NCI-H2196 treated with DMSO at 0.1 percent for 48 hours (cell line): Measurements from ENCODE around the gene NOX5.

Experiments used
- DNase-seq: peaks from one replicate; lab custom pipeline; 2025; ENCODE audit not compliant: unreplicated experiment; lab: John Stamatoyannopoulos, UW

The NOX5 gene

GRCh38 chr15:69096626-69097025 lies 82.1 kb downstream of the NOX5 start:
- DNase-seq = no peak

DNA sequence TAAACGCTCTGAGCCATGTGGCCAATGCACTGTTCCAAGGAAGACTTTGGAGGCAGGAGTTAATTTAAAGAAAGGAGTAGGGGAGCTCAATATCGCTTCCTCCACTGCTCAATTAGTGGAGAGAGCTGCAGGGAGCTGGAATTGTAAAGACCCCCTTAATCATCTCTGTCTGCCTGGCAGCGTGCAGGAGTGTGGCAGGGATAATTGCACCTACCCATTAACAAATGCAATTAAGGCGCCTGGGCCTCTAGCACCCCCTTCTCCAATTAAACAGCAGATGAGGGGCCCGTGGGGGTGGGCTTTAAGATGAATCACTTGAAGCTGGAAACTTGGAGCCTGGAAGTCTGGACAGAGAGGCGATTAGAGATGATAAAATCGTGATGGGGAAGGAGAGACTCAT lies 84.3 kb downstream of the NOX5 start:
- DNase-seq = no peak

- no peak for DNase-seq
Measured at GRCh38 chr15:69099941-69100340, 85.4 kb downstream of the NOX5 start.

DNA sequence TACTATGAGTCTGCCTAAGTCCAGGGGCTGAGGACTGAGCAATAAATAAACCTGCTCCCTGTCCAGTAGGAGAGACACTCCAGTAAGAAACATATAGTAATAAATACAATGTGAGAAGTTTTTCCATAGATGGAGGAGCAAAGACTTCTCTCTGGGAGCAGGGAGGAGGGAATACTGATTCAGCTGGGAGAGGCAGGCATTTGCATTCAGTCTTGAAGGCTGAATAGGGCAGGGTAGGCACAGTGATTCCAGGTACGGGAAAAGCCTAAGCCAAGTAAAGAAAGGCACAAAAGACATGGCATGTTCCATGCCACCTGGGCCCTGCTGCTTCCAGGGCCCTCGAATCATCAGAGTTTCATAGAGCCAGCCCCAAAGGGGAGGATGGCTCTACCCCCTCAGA lies 86.3 kb downstream of the NOX5 start:
- DNase-seq = no peak

DNA sequence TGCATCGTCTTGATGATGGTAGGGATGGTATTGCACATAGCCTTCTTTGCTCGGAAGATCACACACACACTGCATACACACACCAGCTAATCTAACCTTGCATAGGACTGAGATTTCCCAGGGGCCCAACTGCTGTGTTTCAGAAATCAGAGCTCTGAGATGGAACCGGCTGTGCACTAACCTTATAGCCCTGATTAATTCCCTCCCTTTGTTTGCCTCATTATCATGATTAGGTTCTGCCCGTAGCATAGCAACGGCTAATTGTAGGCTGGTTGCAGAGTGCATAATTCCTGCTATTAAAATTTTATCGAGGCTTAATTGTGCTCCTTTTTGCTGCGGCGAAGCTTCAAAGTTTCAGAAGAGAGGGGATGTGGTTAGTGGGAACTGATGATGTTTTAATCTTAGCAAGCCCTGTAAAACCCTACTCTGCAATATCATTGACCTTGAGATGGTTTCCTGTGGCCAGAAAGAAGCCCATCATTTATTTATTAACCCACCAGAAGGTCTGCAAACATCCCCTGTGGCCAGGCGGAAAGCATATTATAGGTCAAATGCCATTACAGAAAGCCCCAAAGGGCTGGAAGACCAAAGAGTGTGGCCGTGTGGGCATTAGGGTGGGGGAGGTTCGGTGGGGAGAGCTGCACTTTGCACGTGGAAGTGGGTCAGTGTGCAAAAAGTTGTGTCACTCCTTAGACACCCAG lies 89.7 kb downstream of the NOX5 start:
- no peak for DNase-seq

- DNase-seq = no peak
Measured at GRCh38 chr15:69105451-69105985, 91.0 kb downstream of the NOX5 start.

DNA sequence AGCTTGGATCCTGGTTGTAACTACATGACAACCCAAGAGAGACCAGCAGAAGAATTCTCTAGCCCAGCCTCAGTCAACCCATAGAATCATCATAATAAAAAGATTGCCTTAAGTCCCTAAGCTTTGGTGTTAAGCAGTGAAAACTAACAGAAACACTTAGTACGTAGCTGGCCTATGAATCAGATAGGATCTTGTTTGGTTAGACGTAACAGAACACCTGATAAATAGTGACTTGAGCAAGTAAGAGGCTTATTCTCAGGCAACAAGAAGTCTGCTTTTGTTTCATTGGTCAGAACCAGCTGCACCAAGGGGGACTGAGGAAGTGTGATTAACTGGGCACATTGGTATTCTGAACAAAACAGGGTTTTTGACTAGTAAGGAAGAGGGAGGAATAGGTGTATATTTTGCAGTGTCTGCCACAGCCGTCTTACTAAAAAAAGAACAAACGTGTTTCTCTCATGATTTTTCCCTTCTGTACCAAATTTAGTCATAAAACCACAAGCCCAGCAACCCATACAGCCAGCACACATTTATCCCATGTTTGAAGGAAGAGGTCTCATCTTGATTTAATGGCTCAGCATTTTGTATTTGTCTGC lies 92.6 kb downstream of the NOX5 start:
- DNase-seq = no peak
